ENCODE data around the gene TMEM168.
"Not testable (repeated sequence)": the region's sequence is repeated elsewhere in the genome, so short reads cannot be mapped to it uniquely, and the experiment has no call there.

Gene TMEM168

GRCh38 chr7:112752576-112752975, 37.6 kb downstream of the TMEM168 start:
- no peak for ATAC-seq

GRCh38 chr7:112749775-112750174, 40.4 kb downstream of the TMEM168 start:
- DNase-seq = no peak
- H3K27ac Mint-ChIP-seq = no peak overlapping the region
- no peaks in the 10 kb centered on the region for H3K27me3 Mint-ChIP-seq
- H3K4me1 Mint-ChIP-seq = peaks cover 5% of the 10 kb centered on the region
- H3K9me3 Mint-ChIP-seq = no peaks in the 10 kb centered on the region
- no peak for ATAC-seq
- H3K4me3 Mint-ChIP-seq = no peak overlapping the region

More at GRCh38 chr7:112752576-112752975, 37.6 kb downstream of the TMEM168 start:
- H3K9me3 Mint-ChIP-seq = peaks cover 6 to 7% of the 10 kb centered on the region in 2 donors
- H3K27ac Mint-ChIP-seq = no peak overlapping the region
- DNase-seq = no peak
- H3K4me1 Mint-ChIP-seq = peaks cover 5% of the 10 kb centered on the region
- H3K27me3 Mint-ChIP-seq = no peaks in the 10 kb centered on the region
- H3K4me3 Mint-ChIP-seq = no peak overlapping the region

- Mint-ChIP-seq H3K27ac (no peak overlapping the region), H3K4me1 (peaks cover 5% of the 10 kb centered on the region), H3K9me3 (no peaks in the 10 kb centered on the region), H3K4me3 (no peak overlapping the region), H3K27me3 (no peaks in the 10 kb centered on the region)
- ATAC-seq (no peak), DNase-seq (no peak)
Observed at GRCh38 chr7:112748381-112748780, 41.8 kb downstream of the TMEM168 start.

- DNase-seq = no peak
Observed at GRCh38 chr7:112745635-112746034, 44.6 kb downstream of the TMEM168 start.

GRCh38 chr7:112744818-112745217, 45.4 kb downstream of the TMEM168 start:
- H3K4me1 Mint-ChIP-seq = no peaks in the 10 kb centered on the region
- H3K27ac Mint-ChIP-seq = no peak overlapping the region
- ATAC-seq (no peak), DNase-seq (no peak)
- H3K4me3 Mint-ChIP-seq = no peak overlapping the region
- H3K9me3 Mint-ChIP-seq = peaks cover 0 to 6% of the 10 kb centered on the region in 2 donors
- no peaks in the 10 kb centered on the region for H3K27me3 Mint-ChIP-seq

More at GRCh38 chr7:112745635-112746034, 44.6 kb downstream of the TMEM168 start:
- no peak overlapping the region for H3K27ac Mint-ChIP-seq
- peaks cover 2% of the 10 kb centered on the region for H3K4me1 Mint-ChIP-seq
- no peak for ATAC-seq
- H3K4me3 Mint-ChIP-seq = no peak overlapping the region
- H3K9me3 Mint-ChIP-seq = peaks cover 0 to 2% of the 10 kb centered on the region in 2 donors
- H3K27me3 Mint-ChIP-seq = no peaks in the 10 kb centered on the region

- H3K4me3 Mint-ChIP-seq = no peak overlapping the region
Observed at GRCh38 chr7:112743811-112744210, 46.4 kb downstream of the TMEM168 start.

GRCh38 chr7:112740667-112741066, 49.5 kb downstream of the TMEM168 start:
- H3K27ac Mint-ChIP-seq = no peak overlapping the region
- DNase-seq (no peak), ATAC-seq (no peak)
- H3K4me1 Mint-ChIP-seq = no peaks in the 10 kb centered on the region
- H3K9me3 Mint-ChIP-seq = peaks cover 0 to 15% of the 10 kb centered on the region in 2 donors
- H3K4me3 Mint-ChIP-seq = no peak overlapping the region
- H3K27me3 Mint-ChIP-seq = peaks cover 14% of the 10 kb centered on the region

More at GRCh38 chr7:112743811-112744210, 46.4 kb downstream of the TMEM168 start:
- H3K9me3 Mint-ChIP-seq = peaks cover 0 to 11% of the 10 kb centered on the region in 2 donors
- no peak overlapping the region for H3K27ac Mint-ChIP-seq
- peaks cover 7% of the 10 kb centered on the region for H3K27me3 Mint-ChIP-seq
- ATAC-seq = no peak
- H3K4me1 Mint-ChIP-seq = no peaks in the 10 kb centered on the region
- DNase-seq = no peak

- Mint-ChIP-seq H3K4me3 (no peak overlapping the region), H3K27ac (no peak overlapping the region), H3K4me1 (no peaks in the 10 kb centered on the region), H3K9me3 (peaks cover 0 to 20% of the 10 kb centered on the region in 2 donors), H3K27me3 (peaks cover 14% of the 10 kb centered on the region)
- DNase-seq = no peak
- no peak for ATAC-seq
Observed at GRCh38 chr7:112739436-112740180, 50.6 kb downstream of the TMEM168 start.

- H3K27me3 Mint-ChIP-seq = peaks cover 14% of the 10 kb centered on the region
- no peaks in the 10 kb centered on the region for H3K4me1 Mint-ChIP-seq
- peaks cover 17 to 26% of the 10 kb centered on the region in 2 donors for H3K9me3 Mint-ChIP-seq
Observed at GRCh38 chr7:112735261-112735660, 54.9 kb downstream of the TMEM168 start.

GRCh38 chr7:112731324-112731723, 58.9 kb downstream of the TMEM168 start:
- not testable (repeated sequence) for DNase-seq, H3K4me3 Mint-ChIP-seq, H3K27me3 Mint-ChIP-seq, ATAC-seq, H3K4me1 Mint-ChIP-seq, H3K27ac Mint-ChIP-seq
- H3K9me3 Mint-ChIP-seq = peaks cover 33 to 43% of the 10 kb centered on the region in 2 donors

More at GRCh38 chr7:112735261-112735660, 54.9 kb downstream of the TMEM168 start:
- H3K27ac Mint-ChIP-seq = no peak overlapping the region
- DNase-seq (no peak), ATAC-seq (no peak)
- H3K4me3 Mint-ChIP-seq = no peak overlapping the region

GRCh38 chr7:112726076-112726475, 64.1 kb downstream of the TMEM168 start:
- no peak overlapping the region for H3K4me3 Mint-ChIP-seq
- H3K27ac Mint-ChIP-seq = no peak overlapping the region
- DNase-seq (no peak), ATAC-seq (no peak)
- H3K4me1 Mint-ChIP-seq = no peaks in the 10 kb centered on the region
- peaks cover 23 to 32% of the 10 kb centered on the region in 2 donors for H3K9me3 Mint-ChIP-seq
- H3K27me3 Mint-ChIP-seq = peaks cover 10% of the 10 kb centered on the region

- Mint-ChIP-seq H3K9me3 (peaks cover 13 to 17% of the 10 kb centered on the region in 2 donors), H3K4me1 (no peaks in the 10 kb centered on the region), H3K27me3 (peaks cover 10% of the 10 kb centered on the region), H3K27ac (no peak overlapping the region), H3K4me3 (no peak overlapping the region)
- ATAC-seq (no peak), DNase-seq (no peak)
Observed at GRCh38 chr7:112723416-112723815, 66.8 kb downstream of the TMEM168 start.

- Mint-ChIP-seq H3K27ac (no peak overlapping the region), H3K4me1 (no peaks in the 10 kb centered on the region), H3K4me3 (no peak overlapping the region), H3K9me3 (peaks cover 6 to 7% of the 10 kb centered on the region in 2 donors), H3K27me3 (peaks cover 6% of the 10 kb centered on the region)
- DNase-seq (no peak), ATAC-seq (no peak)
Observed at GRCh38 chr7:112721366-112721765, 68.8 kb downstream of the TMEM168 start.

GRCh38 chr7:112715525-112715924, 74.7 kb downstream of the TMEM168 start:
- Mint-ChIP-seq H3K9me3 (peaks cover 0 to 9% of the 10 kb centered on the region in 2 donors), H3K27me3 (no peaks in the 10 kb centered on the region), H3K4me3 (no peak overlapping the region), H3K4me1 (no peaks in the 10 kb centered on the region), H3K27ac (no peak overlapping the region)
- no peak for DNase-seq
- ATAC-seq = no peak

- peaks cover 0 to 9% of the 10 kb centered on the region in 2 donors for H3K9me3 Mint-ChIP-seq
Observed at GRCh38 chr7:112714917-112715316, 75.3 kb downstream of the TMEM168 start.

More at GRCh38 chr7:112714917-112715316, 75.3 kb downstream of the TMEM168 start:
- no peak overlapping the region for H3K27ac Mint-ChIP-seq
- H3K4me3 Mint-ChIP-seq = no peak overlapping the region
- DNase-seq (no peak), ATAC-seq (no peak)
- no peaks in the 10 kb centered on the region for H3K4me1 Mint-ChIP-seq
- H3K27me3 Mint-ChIP-seq = no peaks in the 10 kb centered on the region

Measured in stimulated activated naive CD8-positive, alpha-beta T cell treated with anti-CD3 and anti-CD28 coated beads, Interleukin-15, amount 100 ng/mL, for 72 hours (primary cell).